Activated CD4-positive, alpha-beta T cell treated with anti-CD3 and anti-CD28 coated beads for 4 hours (primary cell): ENCODE measurements around the gene AKT1.

Source experiments
- DNase-seq, 2 donors: peaks; one replicate each; pipeline ENCODE4 v3.0.0-alpha.2; 2020

The AKT1 gene

GRCh38 chr14:104771374-104771773 lies 24.2 kb downstream of the AKT1 start:
- no peak for DNase-seq

GRCh38 chr14:104770851-104771272 lies 24.7 kb downstream of the AKT1 start:
- DNase-seq = no peak

- no peak for DNase-seq
Observed at GRCh38 chr14:104770072-104770579, 25.4 kb downstream of the AKT1 start.

- DNase-seq = no peak
Observed at GRCh38 chr14:104769324-104770071, 26.1 kb downstream of the AKT1 start.

DNA sequence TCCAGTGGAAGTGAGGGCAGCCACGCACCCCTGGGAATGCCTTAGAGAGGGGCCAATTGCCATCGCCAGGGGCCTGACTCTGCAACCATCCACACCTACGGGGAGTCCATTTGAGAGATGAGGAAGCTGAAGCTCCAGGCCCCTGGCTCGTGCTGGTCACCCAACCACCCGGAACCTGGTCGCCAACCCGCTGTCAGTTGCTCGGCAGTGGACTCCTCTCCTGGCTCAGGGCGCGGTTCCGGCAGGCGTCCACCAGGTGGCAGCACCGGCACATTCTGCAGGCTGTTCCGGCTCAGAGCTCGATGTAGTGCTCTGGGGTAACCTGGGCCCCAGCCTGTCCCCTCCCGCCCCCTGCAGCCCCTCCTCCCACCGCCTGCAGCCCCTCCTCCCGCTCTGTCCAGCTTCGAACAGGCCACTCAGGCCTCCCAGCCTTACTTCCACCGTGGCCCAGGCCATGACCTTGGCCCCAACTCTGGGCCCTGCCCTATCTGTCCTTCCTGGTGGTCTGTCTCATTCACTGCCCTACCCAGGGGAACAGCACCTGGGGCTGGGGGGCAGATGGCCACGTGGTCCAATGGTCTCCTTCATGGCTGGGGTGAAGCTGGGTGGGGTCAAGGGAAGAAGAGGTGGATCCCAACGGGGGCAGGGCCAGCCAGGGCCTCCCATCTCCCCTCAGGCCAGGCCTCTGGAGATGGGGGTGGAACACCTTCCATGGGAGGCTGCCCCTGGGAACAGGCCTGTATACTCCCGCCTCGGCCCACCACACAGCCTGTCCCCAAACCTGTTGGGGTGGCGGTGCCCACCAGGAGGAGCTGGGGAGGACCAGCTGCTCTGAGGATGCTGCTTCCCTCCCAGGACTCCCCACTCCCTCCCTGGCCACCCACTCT lies 26.9 kb downstream of the AKT1 start:
- peak; percentile 83 to 96 for DNase-seq

DNA sequence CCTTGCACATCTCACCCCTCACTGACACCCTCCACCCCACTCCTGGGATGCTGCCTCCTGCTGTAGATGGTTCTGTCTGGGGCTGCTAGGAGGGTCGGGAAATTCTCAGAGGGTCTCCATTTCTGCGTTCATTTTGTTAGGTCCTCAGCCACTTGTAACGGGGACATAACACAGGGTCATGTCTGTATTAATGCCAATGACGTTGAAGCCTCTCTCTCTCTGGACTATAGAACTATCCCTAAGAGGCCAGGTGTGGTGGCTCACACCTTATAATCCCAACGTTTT lies 28.0 kb downstream of the AKT1 start:
- no peak for DNase-seq

DNA sequence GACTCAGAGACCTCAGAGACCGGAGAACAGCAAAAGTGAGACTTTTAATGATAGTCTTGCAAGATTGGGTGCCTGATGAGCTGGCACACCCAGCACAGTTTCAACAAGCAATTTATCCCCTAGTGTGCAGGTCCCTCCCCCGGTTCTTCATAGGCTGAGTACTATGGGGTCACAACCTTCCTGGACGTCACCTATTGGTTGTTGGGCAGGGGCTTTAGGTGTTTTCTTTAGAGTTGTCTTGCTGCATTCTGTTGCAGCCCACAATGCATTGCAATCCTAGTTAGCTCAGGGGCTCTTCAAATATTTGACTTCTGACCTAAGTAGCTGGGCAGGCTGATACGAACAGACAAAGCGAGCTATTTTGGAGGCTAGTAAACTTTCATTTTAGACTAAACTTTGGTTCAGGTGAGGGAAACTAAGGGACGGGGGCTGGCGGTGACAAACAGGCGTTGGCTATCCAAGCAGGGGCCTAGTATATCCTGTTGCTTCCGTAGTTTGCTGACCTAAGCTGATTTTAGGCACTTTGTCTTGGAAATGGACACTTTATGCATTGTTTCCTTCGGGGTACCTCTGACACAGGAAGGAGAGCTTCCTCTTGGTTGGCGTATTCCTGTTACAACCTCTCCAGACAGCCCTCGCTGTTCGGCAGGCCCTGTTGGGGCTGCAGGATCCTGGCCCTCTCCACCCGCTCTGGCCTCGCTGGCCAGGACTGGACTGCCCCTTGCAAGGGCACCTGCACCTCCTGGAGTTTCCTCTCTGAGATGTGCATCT lies 28.5 kb downstream of the AKT1 start:
- DNase-seq = no peak

DNA sequence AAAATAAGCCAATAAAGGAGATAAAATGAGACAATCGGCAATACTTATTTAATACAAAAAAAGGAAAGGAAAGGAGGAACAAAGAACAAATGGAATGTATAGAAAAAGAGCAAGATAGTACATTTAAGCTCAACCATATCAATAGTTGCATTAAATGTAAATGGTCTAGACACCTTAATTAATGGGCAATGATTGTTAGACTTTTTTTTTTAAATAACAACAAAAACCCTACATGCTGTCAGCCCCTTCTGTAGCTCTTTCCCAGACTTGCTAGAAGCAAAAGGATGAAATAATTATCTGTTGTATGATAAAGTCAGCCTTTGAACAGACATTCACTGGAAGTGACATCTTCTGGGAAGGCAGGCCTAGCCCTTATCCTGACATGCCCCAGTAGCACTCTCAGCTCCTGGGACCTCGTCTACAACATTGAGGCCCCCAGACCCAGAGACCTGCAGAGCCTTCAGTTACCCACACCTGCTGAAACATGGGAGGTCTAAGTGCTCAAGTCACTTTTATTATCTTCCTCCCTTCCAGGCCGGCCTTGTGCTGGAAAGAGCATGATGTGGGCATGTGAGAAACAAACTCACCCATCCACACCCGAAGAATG lies 29.2 kb downstream of the AKT1 start:
- DNase-seq = no peak

DNA sequence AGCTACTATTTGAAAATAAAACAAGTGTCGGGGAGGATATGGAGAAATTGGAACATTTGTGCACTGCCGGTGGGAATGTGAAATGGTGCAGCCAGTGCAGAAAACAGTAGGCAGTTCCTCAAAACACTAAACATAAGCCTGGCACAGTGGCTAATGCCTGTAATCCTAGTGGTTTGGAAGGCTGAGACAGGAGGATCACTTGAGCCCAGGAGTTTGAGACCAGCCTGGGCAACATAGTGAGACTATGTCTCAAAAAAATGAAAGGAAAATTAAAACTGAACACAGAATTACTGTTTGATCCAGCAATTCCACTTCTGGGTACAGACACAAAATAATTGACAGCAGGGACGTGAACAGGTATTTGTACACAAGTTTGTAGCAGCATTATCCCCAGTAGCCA lies 30.0 kb downstream of the AKT1 start:
- no peak for DNase-seq

- DNase-seq = no peak
Observed at GRCh38 chr14:104758981-104759969, 36.3 kb downstream of the AKT1 start.

- DNase-seq = no peak
Observed at GRCh38 chr14:104757681-104758392, 37.7 kb downstream of the AKT1 start.

DNA sequence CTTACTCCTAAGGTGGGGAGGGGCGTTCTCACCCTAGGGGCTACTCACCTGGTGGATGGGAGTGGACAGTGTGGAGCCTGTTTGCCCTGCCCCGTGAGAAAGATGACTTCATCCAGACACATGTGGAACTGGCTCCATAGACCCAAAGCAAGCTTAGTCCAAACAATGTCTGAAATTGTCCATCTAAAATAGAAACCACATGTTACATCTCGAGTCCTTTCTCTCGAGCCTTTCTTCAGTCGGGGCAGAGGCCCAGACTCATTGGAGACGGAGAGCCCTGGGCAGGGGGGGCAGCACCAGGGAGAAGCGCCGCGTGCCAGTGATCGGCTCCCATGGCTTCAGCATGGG lies 38.3 kb downstream of the AKT1 start:
- no peak for DNase-seq

DNA sequence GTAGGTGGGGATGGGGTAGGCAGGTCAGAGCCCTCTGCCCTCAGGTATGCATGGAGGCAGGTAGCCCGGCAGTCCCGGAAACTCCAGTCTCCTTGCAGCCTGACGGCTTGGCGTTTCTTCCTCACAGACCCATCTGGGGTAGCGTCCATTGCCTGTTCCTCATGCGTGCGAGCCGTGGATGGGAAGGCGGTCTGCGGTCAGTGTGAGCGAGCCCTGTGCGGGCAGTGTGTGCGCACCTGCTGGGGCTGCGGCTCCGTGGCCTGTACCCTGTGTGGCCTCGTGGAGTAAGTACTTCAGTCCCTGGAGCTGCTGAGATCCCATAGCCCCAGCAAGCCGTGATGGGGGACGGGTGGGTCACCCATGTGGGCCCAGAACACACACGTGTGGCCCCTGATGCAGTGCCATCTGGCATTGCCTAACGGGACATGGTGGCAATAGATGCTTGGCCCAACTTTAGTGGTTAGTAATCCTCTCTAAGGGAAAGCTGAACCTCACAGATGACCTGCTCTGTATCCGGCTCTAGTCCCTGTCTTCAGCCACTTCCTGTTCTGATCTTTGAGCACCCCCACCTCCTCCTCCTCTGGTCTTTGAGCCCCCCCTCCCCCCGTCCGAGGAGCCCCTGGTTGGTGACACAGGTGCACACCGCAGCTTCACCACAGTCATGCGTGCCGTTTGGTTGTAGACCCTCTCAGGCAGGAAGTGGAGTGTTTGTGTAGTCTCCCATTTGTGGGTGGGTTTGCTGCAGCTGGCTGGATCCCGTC lies 38.9 kb downstream of the AKT1 start:
- no peak for DNase-seq

DNA sequence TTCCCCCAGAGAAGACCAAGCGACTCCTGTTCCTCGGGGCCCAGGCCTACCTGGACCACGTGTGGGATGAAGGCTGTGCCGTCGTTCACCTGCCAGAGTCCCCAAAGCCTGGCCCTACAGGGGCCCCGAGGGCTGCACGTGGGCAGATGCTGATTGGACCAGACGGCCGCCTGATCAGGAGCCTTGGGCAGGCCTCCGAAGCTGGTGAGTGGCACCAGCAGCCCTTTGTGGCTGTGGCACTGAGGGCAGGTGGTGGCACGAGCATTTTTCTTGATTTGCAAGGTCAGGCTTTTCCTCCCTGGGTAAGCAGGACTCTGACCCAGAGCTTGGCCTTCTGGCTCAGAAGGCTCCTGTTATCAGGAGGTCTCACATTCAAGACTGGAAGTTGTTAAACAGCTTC lies 39.9 kb downstream of the AKT1 start:
- no peak for DNase-seq

DNA sequence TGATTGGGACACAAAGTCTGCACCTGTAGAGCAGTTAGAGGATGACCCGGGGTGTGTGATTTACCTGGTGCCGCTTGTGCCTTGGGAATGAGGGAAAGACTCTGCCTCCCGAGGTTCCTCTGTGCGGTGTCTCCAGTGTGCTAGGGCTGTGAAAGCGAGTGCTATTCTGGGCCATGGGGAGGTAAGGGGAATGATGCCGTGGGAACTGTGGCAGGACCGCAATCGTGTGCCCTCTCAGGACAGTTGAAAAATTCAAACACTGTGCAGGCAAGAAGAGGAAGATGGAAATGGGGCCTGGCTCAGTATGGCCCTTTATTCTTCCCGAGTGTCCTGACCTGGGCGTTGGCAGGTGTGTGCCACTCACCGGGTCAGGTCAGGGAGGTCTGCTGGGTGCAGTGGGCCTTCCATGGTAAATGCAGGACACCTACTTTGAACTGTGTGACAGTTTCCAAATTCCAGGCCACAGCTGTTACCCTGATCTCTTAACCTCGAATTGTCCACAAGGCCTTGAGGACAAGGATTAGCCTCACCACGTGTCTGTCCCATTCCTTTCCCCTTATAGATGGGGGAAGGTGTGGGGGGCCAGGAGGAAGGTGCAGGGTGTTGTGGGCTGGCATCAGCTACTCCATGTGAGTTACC lies 41.2 kb downstream of the AKT1 start:
- DNase-seq = no peak

GRCh38 chr14:104753528-104754212 lies 41.9 kb downstream of the AKT1 start:
- DNase-seq = no peak

DNA sequence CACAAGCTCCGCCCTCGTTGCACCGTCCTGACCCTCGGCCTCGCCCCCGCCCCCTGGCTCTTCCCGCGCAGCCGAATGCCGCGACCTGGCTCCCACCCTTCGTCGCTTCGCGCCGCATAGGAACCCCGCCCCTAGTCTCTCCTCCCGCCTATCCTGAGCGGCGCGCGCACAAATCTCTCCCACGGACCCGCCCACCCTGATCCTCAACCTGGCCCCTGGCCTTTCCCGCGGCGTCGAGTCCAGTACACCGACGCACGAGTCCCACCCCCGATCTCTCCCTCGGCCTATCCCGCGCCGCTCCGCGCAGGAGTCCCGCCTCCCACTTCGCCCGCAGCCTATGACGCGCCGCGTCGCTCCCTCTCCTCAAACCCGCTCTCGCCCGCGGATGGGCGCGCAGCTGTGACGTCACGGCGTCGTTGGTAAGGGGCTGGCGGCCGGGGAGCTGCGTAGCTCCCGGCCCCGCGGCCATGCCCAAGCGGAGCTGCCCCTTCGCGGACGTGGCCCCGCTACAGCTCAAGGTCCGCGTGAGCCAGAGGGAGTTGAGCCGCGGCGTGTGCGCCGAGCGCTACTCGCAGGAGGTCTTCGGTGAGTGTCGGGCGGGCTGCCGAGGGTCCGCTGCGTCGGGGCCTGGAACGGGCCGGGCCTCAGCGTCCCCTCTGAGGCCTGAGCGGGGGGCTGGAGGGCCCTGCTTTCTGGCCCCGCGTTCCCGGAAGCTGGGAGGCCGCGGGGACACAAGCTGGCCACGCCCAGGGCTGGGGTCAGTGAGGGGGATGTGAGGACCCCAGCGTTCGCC lies 42.6 kb downstream of the AKT1 start, which contains the start of gene SIVA1:
TSS of gene SIVA1 (plus strand) at position 413 of the 793 bp plus-strand sequence. CDS start at position 468, 55 bp downstream.
- DNase-seq = peak; percentile 99 to 100

DNA sequence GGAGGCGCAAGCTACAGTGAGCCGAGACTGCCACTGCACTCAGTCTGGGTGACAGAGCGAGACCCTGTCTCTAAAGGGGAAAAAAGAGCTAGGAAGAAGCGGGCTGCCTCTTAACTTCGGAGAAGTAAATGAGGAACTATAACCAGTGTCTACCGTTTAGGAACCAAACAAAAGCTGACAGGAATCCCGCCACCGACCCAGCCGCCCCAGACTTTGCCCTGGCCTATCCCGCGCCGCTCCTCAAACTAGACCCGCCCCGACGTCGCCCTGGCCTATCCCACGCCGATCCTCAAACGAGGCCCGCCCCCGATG lies 43.2 kb downstream of the AKT1 start:
- DNase-seq = no peak
